Measurements from ENCODE around the gene F13A1.

Gene F13A1

DNA sequence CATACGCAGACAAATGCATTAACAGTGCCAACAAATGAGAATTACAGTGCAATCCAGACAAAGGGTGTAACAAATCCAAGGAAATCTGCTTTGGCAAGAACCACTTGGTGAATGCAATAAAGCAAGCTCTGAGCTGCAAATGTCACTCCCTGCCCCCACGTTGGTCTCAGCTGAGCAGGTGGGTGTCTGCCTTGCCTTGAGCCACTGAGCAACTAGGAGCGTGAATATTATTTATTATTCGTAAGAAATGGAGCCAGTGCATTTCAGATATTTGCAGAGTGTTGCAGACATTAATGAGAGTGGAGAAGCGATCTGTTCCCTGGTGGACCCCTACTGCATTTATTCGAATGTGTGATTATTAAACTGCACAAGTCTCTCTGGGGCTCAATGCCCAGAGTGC is 36.6 kb upstream of the F13A1 start:
- Histone ChIP-seq H2AFZ (ENCODE audit: low read depth, low read length, severe bottlenecking) (no peak overlapping the region), H3K4me2 (ENCODE audit: low read depth, low read length, poor library complexity, severe bottlenecking) (no peak overlapping the region), H3F3A (ENCODE audit: insufficient read depth) (no peaks in the 10 kb centered on the region), H3K27ac (ENCODE audit: low read depth, low read length) (no peak overlapping the region), H3K9me2 (replicated peaks; ENCODE audit: insufficient read depth, low read length) (no peaks in the 10 kb centered on the region), H3K27me3 (ENCODE audit: low read length) (no peaks in the 10 kb centered on the region), H3K4me3 (ENCODE audit: insufficient read depth, low read length, poor library complexity, severe bottlenecking) (no peak overlapping the region), H3K36me3 (ENCODE audit: low read length) (no peaks in the 10 kb centered on the region), H3K9me3 (ENCODE audit: insufficient read depth, low read length) (no peaks in the 10 kb centered on the region), H3K79me2 (ENCODE audit: insufficient read depth, low read length) (no peaks in the 10 kb centered on the region), H3K9ac (ENCODE audit: low read length) (no peak overlapping the region), H4K20me1 (ENCODE audit: low read depth, low read length) (no peaks in the 10 kb centered on the region)
- TF ChIP-seq, protein P1, sequence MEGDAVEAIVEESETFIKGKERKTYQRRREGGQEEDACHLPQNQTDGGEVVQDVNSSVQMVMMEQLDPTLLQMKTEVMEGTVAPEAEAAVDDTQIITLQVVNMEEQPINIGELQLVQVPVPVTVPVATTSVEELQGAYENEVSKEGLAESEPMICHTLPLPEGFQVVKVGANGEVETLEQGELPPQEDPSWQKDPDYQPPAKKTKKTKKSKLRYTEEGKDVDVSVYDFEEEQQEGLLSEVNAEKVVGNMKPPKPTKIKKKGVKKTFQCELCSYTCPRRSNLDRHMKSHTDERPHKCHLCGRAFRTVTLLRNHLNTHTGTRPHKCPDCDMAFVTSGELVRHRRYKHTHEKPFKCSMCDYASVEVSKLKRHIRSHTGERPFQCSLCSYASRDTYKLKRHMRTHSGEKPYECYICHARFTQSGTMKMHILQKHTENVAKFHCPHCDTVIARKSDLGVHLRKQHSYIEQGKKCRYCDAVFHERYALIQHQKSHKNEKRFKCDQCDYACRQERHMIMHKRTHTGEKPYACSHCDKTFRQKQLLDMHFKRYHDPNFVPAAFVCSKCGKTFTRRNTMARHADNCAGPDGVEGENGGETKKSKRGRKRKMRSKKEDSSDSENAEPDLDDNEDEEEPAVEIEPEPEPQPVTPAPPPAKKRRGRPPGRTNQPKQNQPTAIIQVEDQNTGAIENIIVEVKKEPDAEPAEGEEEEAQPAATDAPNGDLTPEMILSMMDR (IDR thresholded peaks at IDR 0.05; ENCODE audit: insufficient read depth, low read length, poor library complexity, severe bottlenecking) = no peak
- no peak for TF ChIP-seq EZH2phosphoT487 (conservative IDR thresholded peaks at IDR 0.05; ENCODE audit: low read length)

DNA sequence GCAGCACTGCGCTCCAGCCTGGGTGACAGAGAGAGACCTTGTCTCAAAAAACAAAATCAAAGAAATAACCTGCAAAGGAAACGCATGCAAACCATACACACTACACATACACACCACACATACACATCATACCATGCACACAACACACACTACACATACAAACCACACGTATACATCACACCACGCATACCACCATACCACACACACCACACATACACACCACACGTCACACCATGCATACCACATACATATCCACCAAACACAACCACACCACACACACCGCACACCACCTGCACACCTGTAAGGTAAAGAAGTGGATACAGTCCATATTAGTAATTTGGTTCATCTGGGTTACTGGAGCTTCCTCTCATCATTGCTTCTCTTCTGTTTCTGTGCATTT is 32.3 kb upstream of the F13A1 start:
- Histone ChIP-seq H3K9me2 (replicated peaks; ENCODE audit: insufficient read depth, low read length) (no peaks in the 10 kb centered on the region), H3K9ac (ENCODE audit: low read length) (no peak overlapping the region), H3K79me2 (ENCODE audit: insufficient read depth, low read length) (no peaks in the 10 kb centered on the region), H4K20me1 (ENCODE audit: low read depth, low read length) (no peaks in the 10 kb centered on the region), H3K27ac (ENCODE audit: low read depth, low read length) (no peak overlapping the region), H3K27me3 (ENCODE audit: low read length) (no peaks in the 10 kb centered on the region), H3K4me2 (ENCODE audit: low read depth, low read length, poor library complexity, severe bottlenecking) (no peak overlapping the region), H3K4me3 (ENCODE audit: insufficient read depth, low read length, poor library complexity, severe bottlenecking) (no peak overlapping the region), H2AFZ (ENCODE audit: low read depth, low read length, severe bottlenecking) (no peak overlapping the region), H3F3A (ENCODE audit: insufficient read depth) (no peaks in the 10 kb centered on the region), H3K36me3 (ENCODE audit: low read length) (no peaks in the 10 kb centered on the region), H3K9me3 (ENCODE audit: insufficient read depth, low read length) (no peaks in the 10 kb centered on the region)
- TF ChIP-seq, protein P1 (IDR thresholded peaks at IDR 0.05; ENCODE audit: insufficient read depth, low read length, poor library complexity, severe bottlenecking) = no peak
- no peak for TF ChIP-seq EZH2phosphoT487 (conservative IDR thresholded peaks at IDR 0.05; ENCODE audit: low read length)

DNA sequence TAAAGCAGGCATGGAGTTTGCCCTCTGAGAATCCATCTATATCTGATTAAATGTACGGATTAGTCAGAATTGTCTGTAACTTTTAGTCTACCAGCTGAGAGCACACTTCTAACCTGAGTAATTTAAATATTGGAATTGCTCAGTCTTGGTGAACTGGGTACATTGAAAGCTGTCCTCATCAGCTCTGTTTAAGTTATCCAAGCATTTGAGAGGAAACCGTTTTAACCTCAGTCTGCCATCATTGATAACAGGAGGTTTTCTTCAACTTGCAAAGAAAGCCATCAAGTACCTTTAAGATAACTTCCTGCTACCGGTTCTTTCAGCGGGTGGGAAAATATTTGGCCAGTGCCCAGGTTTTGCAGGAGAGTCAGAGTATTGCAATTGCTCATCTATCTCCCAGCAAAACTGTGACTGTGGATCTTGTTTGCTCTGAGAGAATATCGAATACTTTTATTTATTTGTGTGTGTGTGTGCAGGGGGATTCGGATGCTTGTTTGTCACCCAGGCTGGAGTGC is 31.1 kb upstream of the F13A1 start:
- Histone ChIP-seq H3K27me3 (ENCODE audit: low read length) (no peaks in the 10 kb centered on the region), H3K27ac (ENCODE audit: low read depth, low read length) (no peak overlapping the region), H3K4me3 (ENCODE audit: insufficient read depth, low read length, poor library complexity, severe bottlenecking) (no peak overlapping the region), H3K9ac (ENCODE audit: low read length) (no peak overlapping the region), H2AFZ (ENCODE audit: low read depth, low read length, severe bottlenecking) (no peak overlapping the region), H3K9me2 (replicated peaks; ENCODE audit: insufficient read depth, low read length) (no peaks in the 10 kb centered on the region), H4K20me1 (ENCODE audit: low read depth, low read length) (no peaks in the 10 kb centered on the region), H3K79me2 (ENCODE audit: insufficient read depth, low read length) (no peaks in the 10 kb centered on the region), H3K9me3 (ENCODE audit: insufficient read depth, low read length) (no peaks in the 10 kb centered on the region), H3K36me3 (ENCODE audit: low read length) (no peaks in the 10 kb centered on the region), H3F3A (ENCODE audit: insufficient read depth) (no peaks in the 10 kb centered on the region), H3K4me2 (ENCODE audit: low read depth, low read length, poor library complexity, severe bottlenecking) (no peak overlapping the region)
- no peak for TF ChIP-seq EZH2phosphoT487 (conservative IDR thresholded peaks at IDR 0.05; ENCODE audit: low read length)
- TF ChIP-seq, protein P1 (IDR thresholded peaks at IDR 0.05; ENCODE audit: insufficient read depth, low read length, poor library complexity, severe bottlenecking) = no peak
